ENCODE measurements around the gene IRX4. TPM values are rescaled to one million over a fixed set of nuclear protein-coding genes. Genes with fewer than 3 reads are reported as not detected.

The IRX4 gene
- total RNA-seq, 1 experiment from 2014 or later: 16.5 TPM

GRCh38 chr5:1855596-1855995 is 27.1 kb downstream of the IRX4 start:
- H3K9me3 ChIP-seq (ENCODE audit: control insufficient read depth in 1 of 2, insufficient read depth in 1 of 2, low read depth in 1 of 2, low read length in 2 of 2): no peaks in the 10 kb centered on the region
- H2AFZ ChIP-seq (ENCODE audit: low read depth, low read length, poor library complexity, severe bottlenecking): no peak overlapping the region
- H3K9ac ChIP-seq (ENCODE audit: low read length): no peak overlapping the region
- POLR2A ChIA-PET: no interaction called here
- RAD21 ChIA-PET (ENCODE audit: low non-redundant PET in 1 of 2, low total read pairs in 2 of 2, uncharacterized antibody in 2 of 2, unreplicated experiment in 2 of 2): no interaction called here
- no peaks in the 10 kb centered on the region for H4K20me1 ChIP-seq (ENCODE audit: insufficient read depth)
- H3K79me2 ChIP-seq (ENCODE audit: insufficient read depth, low read length): no peaks in the 10 kb centered on the region
- DNase-seq (ENCODE audit: low read depth, low spot score): no peak
- H3K27me3 ChIP-seq (ENCODE audit: insufficient read depth, low read length): no peaks in the 10 kb centered on the region
- no peaks in the 10 kb centered on the region for H3K36me3 ChIP-seq (ENCODE audit: control insufficient read depth in 1 of 2, insufficient read depth in 2 of 2, low read length in 2 of 2)
- no peak overlapping the region for H3K4me3 ChIP-seq (replicated peaks in 1 of 2; ENCODE audit: low read depth in 1 of 2, low read length in 2 of 2)
- intact Hi-C loops (cut with micrococcal nuclease): no loop called here
- H3K4me2 ChIP-seq (ENCODE audit: low read length): no peak overlapping the region
- no peak for ATAC-seq
- no peaks in the 10 kb centered on the region for H3K4me1 ChIP-seq (ENCODE audit: control insufficient read depth in 1 of 2, insufficient read depth in 2 of 2, low read length in 2 of 2)
- no peaks in the 10 kb centered on the region for H3K9me2 ChIP-seq (ENCODE audit: insufficient read depth)
- no peak for TF ChIP-seq EGR1 (IDR thresholded peaks at IDR 0.05; ENCODE audit: low read depth)
- no peak for TF ChIP-seq TCF7L2 (IDR thresholded peaks at IDR 0.05; ENCODE audit: borderline replicate concordance, extremely low read depth, insufficient read depth, insufficient read length)
- no peak for TF ChIP-seq ZFX (IDR thresholded peaks at IDR 0.05)
- no peak for TF ChIP-seq YY1 (IDR thresholded peaks at IDR 0.05; ENCODE audit: extremely low read depth, insufficient replicate concordance, low read depth, low read length)
- no peak for TF ChIP-seq MAX (IDR thresholded peaks at IDR 0.05)
- TF ChIP-seq EZH2 (IDR thresholded peaks at IDR 0.05): no peak
- no peak for TF ChIP-seq ELF1 (IDR thresholded peaks at IDR 0.05; ENCODE audit: borderline replicate concordance, low read depth)
- TF ChIP-seq JUND (IDR thresholded peaks at IDR 0.05): no peak
- TF ChIP-seq POLR2A (IDR thresholded peaks at IDR 0.05; ENCODE audit: borderline replicate concordance, extremely low read depth, insufficient read depth, insufficient read length): no peak
- no peak for TF ChIP-seq ZNF274 (IDR thresholded peaks at IDR 0.05; ENCODE audit: low read depth, low read length)
- CTCF ChIA-PET: no interaction called here
- no peak overlapping the region for H3K27ac ChIP-seq (ENCODE audit: low read depth, low read length)
- BruUV-seq (replicated peaks): no TSS peak

DNA sequence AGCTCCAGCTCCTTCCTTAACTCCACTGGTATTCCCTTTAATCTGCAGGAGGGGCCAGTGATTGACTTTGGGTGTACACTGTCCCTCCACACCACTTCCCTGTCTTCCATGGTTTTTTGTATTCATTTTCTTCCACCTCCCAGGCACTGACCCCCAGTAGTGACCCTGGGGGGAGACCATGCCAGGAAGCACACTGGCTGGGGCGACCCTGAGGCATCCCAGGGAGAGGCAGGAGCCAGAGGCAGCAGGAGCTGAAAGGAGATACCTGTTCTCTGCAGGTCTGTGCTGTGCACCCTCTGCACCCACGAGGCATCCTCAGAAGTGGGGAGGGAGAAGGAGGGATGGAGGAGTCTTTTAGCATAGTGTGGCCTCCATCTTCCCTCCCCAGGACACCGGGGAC is 27.6 kb downstream of the IRX4 start:
- no TSS peak for BruUV-seq (replicated peaks)
- DNase-seq (ENCODE audit: low read depth, low spot score) (no peak), ATAC-seq (no peak)
- TF ChIP-seq ZFX (IDR thresholded peaks at IDR 0.05) (no peak), POLR2A (IDR thresholded peaks at IDR 0.05; ENCODE audit: borderline replicate concordance, extremely low read depth, insufficient read depth, insufficient read length) (no peak), EZH2phosphoT487 (IDR thresholded peaks at IDR 0.05; ENCODE audit: borderline replicate concordance) (no peak), TCF7L2 (IDR thresholded peaks at IDR 0.05; ENCODE audit: borderline replicate concordance, extremely low read depth, insufficient read depth, insufficient read length) (no peak), SP1 (IDR thresholded peaks at IDR 0.05; ENCODE audit: low read depth) (no peak), SIN3A (IDR thresholded peaks at IDR 0.05; ENCODE audit: low read depth) (no peak), FOSL1 (IDR thresholded peaks at IDR 0.05; ENCODE audit: low read depth) (no peak), ZNF274 (IDR thresholded peaks at IDR 0.05; ENCODE audit: low read depth, low read length) (no peak), EZH2 (IDR thresholded peaks at IDR 0.05) (no peak), JUND (IDR thresholded peaks at IDR 0.05) (no peak), RAD21 (IDR thresholded peaks at IDR 0.05; ENCODE audit: low read depth) (no peak), POLR2AphosphoS5 (IDR thresholded peaks at IDR 0.05; ENCODE audit: low read depth, low read length) (no peak)
- TF ChIP-seq, protein P1, sequence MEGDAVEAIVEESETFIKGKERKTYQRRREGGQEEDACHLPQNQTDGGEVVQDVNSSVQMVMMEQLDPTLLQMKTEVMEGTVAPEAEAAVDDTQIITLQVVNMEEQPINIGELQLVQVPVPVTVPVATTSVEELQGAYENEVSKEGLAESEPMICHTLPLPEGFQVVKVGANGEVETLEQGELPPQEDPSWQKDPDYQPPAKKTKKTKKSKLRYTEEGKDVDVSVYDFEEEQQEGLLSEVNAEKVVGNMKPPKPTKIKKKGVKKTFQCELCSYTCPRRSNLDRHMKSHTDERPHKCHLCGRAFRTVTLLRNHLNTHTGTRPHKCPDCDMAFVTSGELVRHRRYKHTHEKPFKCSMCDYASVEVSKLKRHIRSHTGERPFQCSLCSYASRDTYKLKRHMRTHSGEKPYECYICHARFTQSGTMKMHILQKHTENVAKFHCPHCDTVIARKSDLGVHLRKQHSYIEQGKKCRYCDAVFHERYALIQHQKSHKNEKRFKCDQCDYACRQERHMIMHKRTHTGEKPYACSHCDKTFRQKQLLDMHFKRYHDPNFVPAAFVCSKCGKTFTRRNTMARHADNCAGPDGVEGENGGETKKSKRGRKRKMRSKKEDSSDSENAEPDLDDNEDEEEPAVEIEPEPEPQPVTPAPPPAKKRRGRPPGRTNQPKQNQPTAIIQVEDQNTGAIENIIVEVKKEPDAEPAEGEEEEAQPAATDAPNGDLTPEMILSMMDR (IDR thresholded peaks at IDR 0.05 in 2 of 3, conservative IDR thresholded peaks at IDR 0.05 in 1 of 3; ENCODE audit: borderline replicate concordance in 1 of 3, insufficient read depth in 1 of 3, low read depth in 2 of 3, low read length in 2 of 3): no peak
- Histone ChIP-seq H3K9me3 (ENCODE audit: control insufficient read depth in 1 of 2, insufficient read depth in 1 of 2, low read depth in 1 of 2, low read length in 2 of 2) (no peaks in the 10 kb centered on the region), H3K9me2 (ENCODE audit: insufficient read depth) (no peaks in the 10 kb centered on the region), H3K27me3 (ENCODE audit: insufficient read depth, low read length) (no peaks in the 10 kb centered on the region), H3K27ac (ENCODE audit: low read depth, low read length) (no peak overlapping the region), H2AFZ (ENCODE audit: low read depth, low read length, poor library complexity, severe bottlenecking) (no peak overlapping the region), H4K20me1 (ENCODE audit: insufficient read depth) (no peaks in the 10 kb centered on the region), H3K4me2 (ENCODE audit: low read length) (no peak overlapping the region), H3K79me2 (ENCODE audit: insufficient read depth, low read length) (no peaks in the 10 kb centered on the region), H3K4me1 (ENCODE audit: control insufficient read depth in 1 of 2, insufficient read depth in 2 of 2, low read length in 2 of 2) (no peaks in the 10 kb centered on the region), H3K9ac (ENCODE audit: low read length) (no peak overlapping the region), H3K4me3 (replicated peaks in 1 of 2; ENCODE audit: low read depth in 1 of 2, low read length in 2 of 2) (no peak overlapping the region), H3K36me3 (ENCODE audit: control insufficient read depth in 1 of 2, insufficient read depth in 2 of 2, low read length in 2 of 2) (no peaks in the 10 kb centered on the region)
- ChIA-PET POLR2A (no interaction called here), RAD21 (ENCODE audit: low non-redundant PET in 1 of 2, low total read pairs in 2 of 2, uncharacterized antibody in 2 of 2, unreplicated experiment in 2 of 2) (no interaction called here), CTCF (no interaction called here)
- intact Hi-C loops (cut with micrococcal nuclease): no loop called here

All from HCT116 (cell line).